SK-N-SH treated with all-trans-retinoic acid at 6 μM for 48 hours (cell line): Measurements from ENCODE around the gene MXRA7.

ENCODE experiments used
- ATAC-seq: fragments of 200-7000 bp; cut with Tn5 transposase; 3 replicates; pipeline ENCODE4 v1.9.1; 2020; ENCODE audit warnings: mild to moderate bottlenecking, moderate library complexity
- ARNTL ChIP-seq: fragments of 450-650 bp; formaldehyde crosslinking; IDR thresholded peaks from 2 replicates; pipeline ENCODE4 v1.5.0; 2020; ENCODE audit warnings: low read depth, mild to moderate bottlenecking, moderate library complexity, borderline replicate concordance
- BACH2 ChIP-seq: fragments of 250-450 bp; sonication (Bioruptor Pico); IDR thresholded peaks from 2 replicates; pipeline ENCODE4 v1.9.0; 2021; ENCODE audit warnings: mild to moderate bottlenecking, borderline replicate concordance
- CREB5 ChIP-seq: fragments of 250-450 bp; sonication (Bioruptor Pico); IDR thresholded peaks from 2 replicates; pipeline ENCODE4 v1.5.1; 2020; ENCODE audit warnings: low read depth, mild to moderate bottlenecking, moderate library complexity
- CSDC2 ChIP-seq: fragments of 250-450 bp; sonication (Bioruptor Pico); IDR thresholded peaks from 2 replicates; pipeline ENCODE4 v1.5.0; 2020; ENCODE audit warnings: mild to moderate bottlenecking, moderate library complexity
- CSRNP3 ChIP-seq: fragments of 250-450 bp; sonication (Bioruptor Pico); IDR thresholded peaks from 2 replicates; pipeline ENCODE4 v1.5.1; 2021; ENCODE audit warnings: mild to moderate bottlenecking, moderate library complexity
- GLIS3 ChIP-seq: fragments of 250-450 bp; sonication (Bioruptor Pico); IDR thresholded peaks from 2 replicates; pipeline ENCODE4 v1.5.0; 2020; ENCODE audit warnings: mild to moderate bottlenecking, moderate library complexity
- OSR1 ChIP-seq: fragments of 250-450 bp; sonication (Bioruptor Pico); IDR thresholded peaks from 2 replicates; pipeline ENCODE4 v1.8.0; 2022; ENCODE audit warnings: moderate library complexity, mild to moderate bottlenecking, inconsistent platforms
- POU6F1 ChIP-seq: fragments of 250-450 bp; sonication (Bioruptor Pico); IDR thresholded peaks from 2 replicates; pipeline ENCODE4 v1.8.0; 2021; ENCODE audit warnings: low read depth, mild to moderate bottlenecking, moderate library complexity, borderline replicate concordance
- SNAI2 ChIP-seq: fragments of 250-450 bp; sonication (Bioruptor Pico); IDR thresholded peaks from 2 replicates; pipeline ENCODE4 v1.5.0; 2020; ENCODE audit warnings: mild to moderate bottlenecking, moderate library complexity
- TSHZ2 ChIP-seq: fragments of 250-450 bp; sonication (Bioruptor Pico); IDR thresholded peaks from 2 replicates; pipeline ENCODE4 v1.5.0; 2020; ENCODE audit warnings: mild to moderate bottlenecking, moderate library complexity
- ZFP3 ChIP-seq: fragments of 250-450 bp; sonication (Bioruptor Pico); IDR thresholded peaks from 2 replicates; pipeline ENCODE4 v1.5.0; 2020; ENCODE audit warnings: mild to moderate bottlenecking, moderate library complexity
- ZFP30 ChIP-seq: fragments of 450-650 bp; formaldehyde crosslinking; IDR thresholded peaks from 2 replicates; pipeline ENCODE4 v1.5.0; 2022; ENCODE audit warnings: mild to moderate bottlenecking, moderate library complexity
- ZNF565 ChIP-seq: fragments of 450-650 bp; formaldehyde crosslinking; conservative IDR thresholded peaks from 2 replicates; pipeline ENCODE4 v1.5.0; 2020; ENCODE audit warnings: low read depth, mild to moderate bottlenecking, moderate library complexity
- ZNF8 ChIP-seq: fragments of 450-650 bp; formaldehyde crosslinking; IDR thresholded peaks from 2 replicates; pipeline ENCODE4 v1.5.0; 2020; ENCODE audit warnings: mild to moderate bottlenecking, moderate library complexity

MXRA7 gene

GRCh38 chr17:76630151-76630550 is 80.6 kb downstream of the MXRA7 start:
- no peak for ATAC-seq
- TF ChIP-seq BACH2 (CRISPR knock-in tag): no peak
- TF ChIP-seq OSR1 (CRISPR knock-in tag): no peak
- TF ChIP-seq ZNF8 (CRISPR knock-in tag): no peak
- no peak for TF ChIP-seq CSDC2 (CRISPR knock-in tag)
- no peak for TF ChIP-seq TSHZ2 (CRISPR knock-in tag)
- no peak for TF ChIP-seq ZFP3 (CRISPR knock-in tag)
- TF ChIP-seq SNAI2 (CRISPR knock-in tag): no peak
- TF ChIP-seq CSRNP3: no peak
- no peak for TF ChIP-seq POU6F1
- TF ChIP-seq ARNTL (CRISPR knock-in tag): no peak
- TF ChIP-seq CREB5 (CRISPR knock-in tag): no peak
- no peak for TF ChIP-seq GLIS3 (CRISPR knock-in tag)
- TF ChIP-seq ZNF565 (CRISPR knock-in tag): no peak
- TF ChIP-seq ZFP30: no peak
- TF ChIP-seq, all 23 proteins: peak for 0
